Breast epithelium (tissue), 4 donors: ENCODE data around the gene GREB1L. TPM values are rescaled to one million over a fixed set of nuclear protein-coding genes. Genes with fewer than 3 reads are reported as not detected.

Experiments used
- DNase-seq, 2 donors: peaks; one replicate each; pipeline ENCODE4 v3.0.0-alpha.2; 2019; ENCODE audit warnings: low spot score in 2 of 2
- H3K27ac ChIP-seq, 2 donors: fragments of 200-600 bp; sonication (generic) in 1 of 2; one replicate each; pipeline ENCODE4 v1.5.1; 2016 to 2019; ENCODE audit warnings: mild to moderate bottlenecking in 1 of 2
- H3K27me3 ChIP-seq, 2 donors: fragments of 200-600 bp; sonication (generic) in 1 of 2; one replicate each; pipeline versions ENCODE4 v1.5.1 to v1.6.0; 2017 to 2019; ENCODE audit warnings: control low read depth in 1 of 2, mild to moderate bottlenecking in 1 of 2
- H3K36me3 ChIP-seq: fragments of 200-600 bp; one replicate; pipeline ENCODE4 v1.5.1; 2019
- H3K4me1 ChIP-seq, 2 donors: fragments of 200-600 bp; sonication (generic); one replicate each; pipeline ENCODE4 v1.5.1; 2016 to 2019; ENCODE audit warnings: control low read depth in 1 of 2
- H3K4me3 ChIP-seq, 3 donors: fragments of 200-600 bp; sonication (generic); 1 replicate in 2 of 3; 2 replicates in 1 of 3; pipeline ENCODE4 v1.5.1; 2016 to 2019; ENCODE audit warnings: mild to moderate bottlenecking in 3 of 3, moderate library complexity in 2 of 3
- H3K9me3 ChIP-seq, 2 donors: fragments of 200-600 bp; sonication (generic) in 1 of 2; one replicate each; pipeline ENCODE4 v1.5.1; 2016 to 2019; ENCODE audit warnings: control low read depth in 1 of 2
- CTCF ChIP-seq, 3 donors: fragments of 450-650 bp; IDR thresholded peaks; one replicate each; pipeline ENCODE4 v1.5.1; 2016 to 2017; ENCODE audit warnings: antibody characterized with exemption in 3 of 3, mild to moderate bottlenecking in 3 of 3, moderate library complexity in 3 of 3
- POLR2A ChIP-seq: fragments of 450-650 bp; IDR thresholded peaks from one replicate; pipeline ENCODE4 v1.6.1; 2016; ENCODE audit warnings: antibody characterized with exemption, mild to moderate bottlenecking, moderate library complexity
- POLR2AphosphoS5 ChIP-seq, 3 donors: sonication (generic); formaldehyde crosslinking; IDR thresholded peaks; one replicate each; pipeline ENCODE4 v1.6.1; 2017; ENCODE audit warnings: antibody characterized with exemption in 3 of 3
- intact Hi-C: fragments of 100-400 bp; cut with DNase I; formaldehyde crosslinking; loops from one replicate; pipeline ENCODE4 v1.15.1; 2023; ENCODE audit warnings: low total_unique reads
- total RNA-seq, 3 donors: library from RNA; depleted of rRNA; stranded (reverse); fragments of >200 nt; gene quantifications; one replicate each; pipeline ENCODE4 v1.1.0, GENCODE V29; 2016

The GREB1L gene
- total RNA-seq, 3 donors from 2014 or later: 6.6 to 75.7 (median 8.9) TPM

GRCh38 chr18:21489119-21489750 is 247.2 kb downstream of the GREB1L start:
- Histone ChIP-seq H3K27me3 (no peaks in the 10 kb centered on the region), H3K36me3 (no peaks in the 10 kb centered on the region), H3K4me1 (no peaks in the 10 kb centered on the region), H3K9me3 (no peaks in the 10 kb centered on the region), H3K4me3 (no peak overlapping the region), H3K27ac (no peak overlapping the region)
- DNase-seq: no peak
- TF ChIP-seq CTCF (IDR thresholded peaks at IDR 0.05) (peak in 2 of 3 donors; percentile 48 to 56), POLR2AphosphoS5 (IDR thresholded peaks at IDR 0.05) (no peak)
- intact Hi-C loops: no loop called here

DNA sequence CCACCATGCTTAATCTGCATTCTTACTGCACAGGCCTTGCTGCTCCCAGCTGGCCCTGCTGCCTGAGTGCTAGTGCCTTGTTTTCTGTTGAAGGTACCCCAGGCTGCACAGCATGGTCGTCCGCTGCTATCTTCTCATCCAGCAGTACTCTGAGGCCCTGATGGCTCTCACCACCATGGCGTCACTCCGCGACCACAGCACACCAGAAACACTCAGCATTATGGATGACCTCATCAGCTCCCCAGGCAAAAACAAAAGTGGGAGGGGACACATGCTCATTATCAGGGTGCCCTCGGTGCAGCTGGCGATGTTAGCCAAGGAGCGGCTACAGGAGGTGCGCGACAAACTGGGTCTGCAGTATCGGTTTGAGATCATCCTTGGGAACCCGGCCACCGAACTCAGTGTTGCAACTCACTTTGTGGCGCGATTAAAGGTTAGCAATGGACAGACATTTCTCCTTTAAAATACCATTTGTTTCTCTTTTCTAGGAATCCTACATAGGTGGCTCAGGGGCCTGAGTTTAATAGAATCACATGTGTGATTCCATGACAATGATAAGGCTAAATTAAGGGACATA is 248.0 kb downstream of the GREB1L start:
- Histone ChIP-seq H3K4me1 (no peaks in the 10 kb centered on the region), H3K27me3 (no peaks in the 10 kb centered on the region), H3K27ac (no peak overlapping the region), H3K9me3 (no peaks in the 10 kb centered on the region), H3K4me3 (no peak overlapping the region), H3K36me3 (no peaks in the 10 kb centered on the region)
- intact Hi-C loops: no loop called here
- TF ChIP-seq CTCF (IDR thresholded peaks at IDR 0.05) (no peak), POLR2A (no peak), POLR2AphosphoS5 (IDR thresholded peaks at IDR 0.05) (no peak)
- no peak for DNase-seq

- no peak for TF ChIP-seq POLR2AphosphoS5 (IDR thresholded peaks at IDR 0.05)
- TF ChIP-seq POLR2A: no peak
- no peak for TF ChIP-seq CTCF (IDR thresholded peaks at IDR 0.05)
- no peaks in the 10 kb centered on the region for H3K9me3 ChIP-seq
- no peaks in the 10 kb centered on the region for H3K36me3 ChIP-seq
- no peaks in the 10 kb centered on the region for H3K4me1 ChIP-seq
- no peaks in the 10 kb centered on the region for H3K27me3 ChIP-seq
- H3K4me3 ChIP-seq: no peak overlapping the region
- intact Hi-C loops: no loop called here
- DNase-seq: no peak
- no peak overlapping the region for H3K27ac ChIP-seq
Observed at GRCh38 chr18:21490748-21491147, 248.7 kb downstream of the GREB1L start.

DNA sequence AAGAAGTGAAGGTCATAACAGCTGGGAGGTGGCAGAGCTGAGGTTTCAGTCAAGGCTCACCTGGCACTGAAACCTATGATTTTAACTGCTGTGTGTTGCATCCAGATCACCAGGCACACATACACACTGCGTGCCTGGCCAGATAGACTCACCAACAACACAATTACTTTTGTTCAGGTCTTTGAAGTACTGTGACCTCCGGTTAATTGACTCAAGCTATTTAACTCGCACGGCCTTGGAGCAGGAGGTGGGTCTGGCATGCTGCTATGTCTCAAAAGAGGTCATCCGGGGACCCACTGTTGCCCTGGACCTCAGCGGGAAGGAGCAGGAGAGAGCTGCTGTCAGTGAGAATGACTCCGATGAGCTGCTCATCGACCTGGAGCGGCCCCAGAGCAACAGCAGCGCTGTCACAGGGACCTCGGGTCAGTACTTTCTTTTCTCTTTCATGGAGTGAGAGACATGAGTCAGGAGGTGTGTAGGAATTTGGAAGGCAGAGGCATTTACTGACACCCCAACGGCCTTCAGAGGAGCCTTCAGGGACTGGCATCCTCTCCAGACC is 254.3 kb downstream of the GREB1L start:
- DNase-seq: no peak
- Histone ChIP-seq H3K4me1 (no peaks in the 10 kb centered on the region), H3K27me3 (no peaks in the 10 kb centered on the region), H3K27ac (peak overlapping the region; percentile 45 to 56), H3K36me3 (no peaks in the 10 kb centered on the region), H3K9me3 (no peaks in the 10 kb centered on the region), H3K4me3 (no peak overlapping the region)
- TF ChIP-seq CTCF (IDR thresholded peaks at IDR 0.05): no peak
- no peak for TF ChIP-seq POLR2A
- no peak for TF ChIP-seq POLR2AphosphoS5 (IDR thresholded peaks at IDR 0.05)
- intact Hi-C loops: no loop called here

DNA sequence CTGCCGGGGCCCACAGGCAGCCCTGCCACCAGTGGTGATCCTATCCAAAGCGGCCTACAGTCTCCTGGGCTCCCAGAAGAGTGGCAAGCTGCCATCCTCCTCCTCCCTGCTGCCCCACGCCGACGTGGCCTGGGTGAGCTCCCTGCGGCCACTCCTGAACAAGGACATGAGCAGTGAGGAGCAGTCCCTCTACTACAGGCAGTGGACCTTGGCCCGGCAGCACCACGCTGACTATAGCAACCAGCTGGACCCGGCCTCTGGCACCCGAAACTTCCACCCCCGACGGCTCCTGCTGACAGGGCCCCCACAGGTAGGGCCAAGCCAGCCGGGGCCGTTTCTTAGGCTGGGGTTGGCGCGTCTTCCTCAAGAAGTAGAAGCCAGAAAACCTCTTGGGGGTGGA is 258.0 kb downstream of the GREB1L start:
- Histone ChIP-seq H3K27me3 (no peaks in the 10 kb centered on the region), H3K9me3 (no peaks in the 10 kb centered on the region), H3K4me3 (no peak overlapping the region), H3K36me3 (no peaks in the 10 kb centered on the region), H3K4me1 (no peaks in the 10 kb centered on the region), H3K27ac (no peak overlapping the region)
- no peak for DNase-seq
- intact Hi-C loops: no loop called here
- TF ChIP-seq POLR2AphosphoS5 (IDR thresholded peaks at IDR 0.05) (no peak), POLR2A (no peak), CTCF (IDR thresholded peaks at IDR 0.05) (no peak)
